PC-9 (cell line): ENCODE data around the gene THY1.

Source experiments
- EZH2 ChIP-seq: fragments of 200-600 bp; sonication (generic); IDR thresholded peaks from 2 replicates; pipeline ENCODE4 v1.8.0; 2017; ENCODE audit warnings: antibody characterized with exemption, low read depth
- TF ChIP-seq, protein P1 (sequence below): fragments of 200-600 bp; sonication (generic); conservative IDR thresholded peaks from 2 replicates; pipeline ENCODE4 v1.6.1; 2017; ENCODE audit warnings: mixed run types, antibody characterized with exemption, mild to moderate bottlenecking, moderate library complexity

- TF ChIP-seq, protein P1, sequence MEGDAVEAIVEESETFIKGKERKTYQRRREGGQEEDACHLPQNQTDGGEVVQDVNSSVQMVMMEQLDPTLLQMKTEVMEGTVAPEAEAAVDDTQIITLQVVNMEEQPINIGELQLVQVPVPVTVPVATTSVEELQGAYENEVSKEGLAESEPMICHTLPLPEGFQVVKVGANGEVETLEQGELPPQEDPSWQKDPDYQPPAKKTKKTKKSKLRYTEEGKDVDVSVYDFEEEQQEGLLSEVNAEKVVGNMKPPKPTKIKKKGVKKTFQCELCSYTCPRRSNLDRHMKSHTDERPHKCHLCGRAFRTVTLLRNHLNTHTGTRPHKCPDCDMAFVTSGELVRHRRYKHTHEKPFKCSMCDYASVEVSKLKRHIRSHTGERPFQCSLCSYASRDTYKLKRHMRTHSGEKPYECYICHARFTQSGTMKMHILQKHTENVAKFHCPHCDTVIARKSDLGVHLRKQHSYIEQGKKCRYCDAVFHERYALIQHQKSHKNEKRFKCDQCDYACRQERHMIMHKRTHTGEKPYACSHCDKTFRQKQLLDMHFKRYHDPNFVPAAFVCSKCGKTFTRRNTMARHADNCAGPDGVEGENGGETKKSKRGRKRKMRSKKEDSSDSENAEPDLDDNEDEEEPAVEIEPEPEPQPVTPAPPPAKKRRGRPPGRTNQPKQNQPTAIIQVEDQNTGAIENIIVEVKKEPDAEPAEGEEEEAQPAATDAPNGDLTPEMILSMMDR = peak; percentile 47; the same call in 1 of the 2 replicates
- TF ChIP-seq EZH2 = no peak
Observed at GRCh38 chr11:119371778-119372182, 51.2 kb downstream of the THY1 start.
